Left forelimb (tissue), 1 donor: Measurements from ENCODE around the gene RCL1.

ENCODE experiments used
- DNase-seq: peaks from one replicate; pipeline ENCODE4 v3.0.0-alpha.2; 2018; ENCODE audit warnings: low spot score

Gene RCL1

DNA sequence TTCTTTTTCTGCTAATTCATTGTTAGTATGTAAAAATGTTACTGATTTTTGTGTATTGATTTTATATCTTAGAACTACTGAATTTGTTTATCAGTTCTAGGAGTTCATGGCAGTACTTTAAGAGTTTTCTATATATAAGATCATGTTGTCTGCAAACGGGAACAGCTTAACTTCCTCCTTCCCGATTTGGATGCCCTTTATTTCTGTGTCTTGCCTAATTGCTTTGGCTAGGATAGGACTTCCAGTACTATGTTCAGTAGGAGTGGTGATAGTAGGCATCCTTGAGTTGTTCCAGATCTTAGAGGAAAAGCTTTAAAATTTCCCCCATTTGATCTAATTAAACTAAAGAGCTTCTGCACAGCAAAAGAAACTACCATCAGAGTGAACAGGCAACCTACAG, 20.1 kb downstream of the RCL1 start:
- no peak for DNase-seq

DNA sequence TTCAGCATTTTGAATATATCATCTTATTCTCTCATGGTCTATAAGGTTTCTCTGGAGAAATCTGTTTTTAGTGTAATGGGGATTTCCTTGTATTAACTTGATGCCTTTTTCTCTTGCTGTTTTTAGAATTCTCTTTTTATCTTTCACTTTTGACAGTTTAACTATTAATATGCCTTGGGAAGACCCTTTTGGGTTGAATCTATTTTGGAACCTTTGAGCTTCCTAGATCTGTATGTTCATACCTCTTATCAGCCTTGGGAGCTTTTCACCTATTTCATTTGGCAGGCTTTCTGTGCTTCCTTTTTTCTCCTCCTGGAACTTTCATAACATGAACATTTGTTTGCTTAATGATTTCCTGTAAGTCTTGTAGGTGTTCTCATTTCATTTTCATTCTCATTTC, 22.2 kb downstream of the RCL1 start:
- DNase-seq, result no peak

DNA sequence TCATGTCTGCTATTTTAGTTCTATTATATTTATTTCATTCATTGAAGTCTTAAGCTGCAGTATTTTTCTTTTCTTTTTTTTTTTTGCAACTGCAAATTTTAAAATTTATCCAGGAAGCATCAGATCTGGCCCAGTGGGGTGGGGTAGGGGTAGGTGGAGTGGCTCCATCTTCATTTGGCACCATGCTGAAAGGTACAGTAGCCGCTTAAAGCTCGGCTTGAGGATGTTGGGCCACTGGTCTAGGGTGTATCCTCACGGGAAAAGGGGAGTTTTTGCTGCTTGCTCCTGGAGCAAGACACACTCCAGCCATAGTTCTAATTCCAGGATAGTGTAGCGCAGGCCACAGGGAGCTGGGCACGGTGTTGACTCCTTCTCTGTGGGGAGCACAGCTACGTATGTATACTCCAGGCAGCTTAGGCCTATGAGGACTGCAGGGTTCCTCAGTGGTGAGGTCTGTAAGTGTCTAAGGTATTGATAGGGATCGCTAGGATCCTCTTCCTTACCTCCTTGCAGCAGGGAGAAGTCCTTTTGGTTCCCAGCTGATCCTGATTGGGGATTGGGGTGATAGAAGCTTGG, 22.7 kb downstream of the RCL1 start:
- DNase-seq, result no peak

DNA sequence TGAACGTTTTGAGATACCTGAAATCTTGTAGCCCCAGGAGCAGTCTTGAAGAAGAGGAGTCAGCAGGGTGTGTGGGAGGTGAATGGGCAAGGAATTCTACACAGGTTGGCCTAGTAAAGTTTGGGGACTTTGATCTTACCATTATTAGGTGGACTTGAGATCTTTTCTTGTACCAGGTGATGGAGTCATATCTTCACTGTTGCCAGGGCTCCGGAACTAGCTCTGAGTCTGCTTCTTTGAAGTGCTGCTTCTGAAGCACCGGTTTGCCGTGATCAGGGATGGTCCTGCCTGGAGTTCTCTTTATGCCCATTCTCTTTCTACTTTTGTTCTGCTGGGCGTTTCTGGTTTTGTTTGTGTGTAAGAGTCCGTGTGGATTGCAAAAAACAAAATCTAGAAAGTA, 27.4 kb downstream of the RCL1 start:
- no peak for DNase-seq

DNA sequence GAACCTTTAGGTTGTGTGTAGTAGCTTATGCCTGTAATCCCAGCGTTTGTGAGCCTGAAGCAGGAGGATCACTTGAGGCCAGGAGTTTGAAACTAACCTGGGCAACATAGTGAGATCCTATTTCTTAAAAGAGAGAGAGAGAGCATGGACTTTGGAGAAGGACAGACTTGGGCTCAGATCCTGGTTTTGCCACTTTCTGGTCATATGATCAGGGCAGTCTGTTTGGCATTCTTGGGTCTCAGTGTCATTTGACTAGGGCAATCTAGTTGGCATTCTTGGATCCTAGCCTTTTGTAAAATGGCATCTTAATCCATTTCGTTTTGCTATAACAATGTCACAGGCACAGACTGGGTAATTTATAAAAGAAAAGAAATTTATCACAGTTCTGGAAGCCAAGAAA, 28.4 kb downstream of the RCL1 start:
- no peak for DNase-seq

DNA sequence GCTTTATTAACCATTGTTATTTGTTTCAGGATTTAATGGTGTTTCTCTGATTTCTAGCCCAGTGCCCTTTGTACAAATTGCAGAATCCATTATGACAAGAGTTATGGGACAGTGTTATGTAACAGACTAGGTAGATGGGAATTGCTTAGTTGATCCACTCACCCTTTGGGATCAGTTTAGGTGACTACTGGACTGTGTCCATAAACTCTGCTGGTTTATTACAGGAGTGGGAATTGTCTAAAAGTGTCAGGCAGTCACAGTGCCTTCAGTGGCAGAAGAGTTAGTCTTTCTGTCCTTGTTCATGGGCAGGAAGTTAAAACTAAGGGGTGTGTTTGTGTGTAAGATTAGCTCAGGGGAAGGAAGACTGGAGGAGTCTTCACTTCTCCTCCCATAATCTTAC, 29.3 kb downstream of the RCL1 start:
- DNase-seq, result no peak

DNA sequence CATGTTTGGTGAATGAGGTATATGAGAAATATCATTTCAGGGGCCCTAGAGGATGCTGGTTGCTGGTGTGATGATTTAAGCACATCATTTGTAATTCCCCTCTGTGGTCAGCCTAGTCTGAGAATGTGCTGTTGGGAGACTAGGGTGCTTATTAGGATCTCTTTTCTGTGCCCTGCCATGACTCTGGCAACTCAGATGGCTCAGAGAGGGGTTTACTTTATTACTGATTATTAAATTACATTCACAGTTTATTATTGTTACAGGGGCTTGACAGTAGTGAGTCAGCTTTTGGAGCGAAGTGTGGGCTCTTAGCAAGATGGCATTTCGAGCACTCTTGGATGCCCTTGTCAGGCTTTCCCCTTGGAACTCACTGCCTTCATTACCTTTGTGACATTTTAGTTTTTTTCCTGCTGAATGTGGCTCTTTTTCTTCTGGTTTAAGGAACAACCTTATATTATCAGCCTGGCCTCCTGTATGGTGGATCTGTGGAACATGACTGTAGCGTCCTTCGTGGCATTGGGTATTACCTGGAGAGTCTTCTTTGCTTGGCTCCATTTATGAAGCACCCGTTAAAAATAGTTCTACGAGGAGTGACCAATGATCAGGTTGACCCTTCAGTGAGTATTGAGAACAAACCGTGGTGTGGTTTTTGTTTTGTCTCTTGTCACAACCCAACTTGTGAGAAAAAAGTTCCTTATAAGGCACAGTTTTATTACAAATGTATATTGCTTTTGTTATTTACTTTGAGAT, 33.8 kb downstream of the RCL1 start:
- DNase-seq, result no peak

DNA sequence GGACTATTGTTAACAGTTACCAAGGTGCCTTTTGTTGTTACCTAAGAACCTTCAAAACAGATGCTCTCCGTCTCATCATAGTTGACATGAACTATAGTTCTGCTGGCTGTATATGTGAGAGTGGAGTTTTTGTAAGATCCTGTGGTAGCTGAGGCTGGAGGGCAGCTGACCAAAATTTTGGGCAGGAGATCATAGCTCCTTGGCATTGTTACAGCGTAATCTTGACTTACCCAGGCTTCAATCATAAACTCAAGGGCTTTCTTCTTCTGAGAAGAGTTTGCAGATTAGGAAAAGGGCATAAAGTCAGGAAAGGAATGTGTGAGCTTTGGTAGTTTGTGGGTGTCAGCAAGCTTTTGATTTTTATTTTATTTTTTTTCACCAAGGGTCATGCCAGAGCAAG, 34.5 kb downstream of the RCL1 start:
- no peak for DNase-seq

DNA sequence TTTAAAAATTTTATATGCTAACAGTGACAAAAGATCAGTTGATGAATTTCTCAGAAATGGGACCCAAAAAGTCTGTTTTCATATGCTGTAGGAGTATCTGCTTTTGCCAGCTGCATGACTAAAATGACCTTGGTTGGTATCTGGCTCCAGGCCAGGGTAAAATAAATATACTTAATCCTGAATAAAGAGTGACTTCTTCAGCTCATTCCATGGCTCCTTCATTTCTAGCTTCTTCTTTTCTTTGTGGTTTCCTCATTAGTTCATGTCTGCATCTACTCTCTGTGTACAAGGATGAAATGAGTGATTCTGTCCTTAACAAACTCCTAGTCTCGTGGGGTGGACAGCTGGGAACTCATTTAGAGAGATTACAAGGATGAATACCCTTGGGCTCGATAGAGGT, 36.0 kb downstream of the RCL1 start:
- no peak for DNase-seq

DNA sequence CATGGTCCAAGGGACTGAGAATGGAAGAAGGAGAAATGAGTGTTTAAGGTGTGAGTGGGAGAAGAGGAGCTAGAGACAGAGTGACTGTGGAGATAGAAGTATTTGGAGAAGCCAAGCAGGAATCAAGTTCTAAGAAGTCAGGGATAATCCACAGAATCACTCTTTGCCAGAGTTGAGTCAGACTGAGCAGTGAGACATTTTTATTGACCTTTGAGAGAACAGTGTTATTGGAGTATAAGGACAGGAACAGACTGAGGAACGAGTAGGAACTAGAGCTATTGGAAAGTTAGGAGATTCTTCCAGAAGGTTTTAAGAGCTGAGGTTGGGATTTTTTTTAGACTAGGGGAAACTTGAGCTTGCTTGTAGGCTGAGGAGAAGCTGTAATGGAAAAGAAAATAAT, 37.2 kb downstream of the RCL1 start:
- no peak for DNase-seq

DNA sequence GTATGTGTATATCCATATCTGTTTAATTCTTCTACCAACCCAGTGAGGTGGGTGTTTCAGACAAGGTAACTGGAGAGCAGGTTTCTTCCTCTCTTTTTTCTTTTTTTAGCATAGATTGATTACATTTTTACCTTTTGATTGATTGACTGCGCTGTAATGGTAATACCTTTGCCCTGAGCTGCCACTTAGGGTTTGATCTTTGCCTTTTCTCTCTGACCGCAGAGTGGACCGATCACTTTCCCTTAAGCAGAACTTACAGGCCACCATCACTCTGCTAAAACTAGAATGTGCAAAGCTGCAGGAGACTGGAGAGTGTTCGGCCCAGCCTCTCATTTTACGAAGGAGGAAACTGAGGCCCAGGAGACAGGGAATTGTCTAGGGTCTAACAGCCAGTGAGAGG, 38.0 kb downstream of the RCL1 start:
- DNase-seq, result no peak

DNA sequence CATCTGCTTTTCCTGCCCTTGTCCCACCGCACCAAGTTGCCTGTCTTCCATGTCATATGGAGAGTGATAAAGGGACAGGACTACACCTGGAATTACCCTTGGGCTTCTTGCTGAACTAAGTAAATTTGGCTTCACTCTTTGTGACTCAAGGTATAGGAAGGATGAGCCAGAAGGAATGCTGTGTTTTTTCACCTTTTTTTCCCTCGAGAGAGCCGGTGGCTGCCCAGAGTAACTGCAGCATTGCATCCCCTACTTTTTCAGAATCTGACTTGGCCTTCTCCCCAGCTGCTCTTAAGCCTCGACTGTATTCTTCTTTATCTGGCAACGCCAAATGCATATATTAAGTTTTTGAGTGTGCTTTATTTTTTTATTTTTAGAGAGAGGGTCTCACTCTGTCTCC, 38.4 kb downstream of the RCL1 start:
- no peak for DNase-seq

DNA sequence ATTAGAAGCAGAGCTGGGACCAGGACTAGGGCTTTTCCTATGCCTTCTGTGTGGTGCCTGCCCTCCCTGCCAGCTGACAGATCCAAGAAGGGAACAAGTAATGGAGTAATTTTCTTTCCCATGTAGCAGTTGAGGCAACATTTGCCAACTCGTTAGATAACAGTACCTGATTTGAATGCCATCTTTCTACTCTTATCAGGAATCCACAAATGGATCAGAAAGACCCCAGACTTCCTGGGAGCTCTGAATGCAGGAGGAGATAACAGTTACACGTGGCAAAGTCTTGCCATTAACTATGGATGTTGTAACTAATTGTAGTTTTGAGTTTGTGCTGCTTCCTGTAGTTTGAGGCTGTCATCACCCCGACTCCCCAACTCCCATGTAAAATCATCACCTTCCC, 39.2 kb downstream of the RCL1 start:
- no peak for DNase-seq

DNA sequence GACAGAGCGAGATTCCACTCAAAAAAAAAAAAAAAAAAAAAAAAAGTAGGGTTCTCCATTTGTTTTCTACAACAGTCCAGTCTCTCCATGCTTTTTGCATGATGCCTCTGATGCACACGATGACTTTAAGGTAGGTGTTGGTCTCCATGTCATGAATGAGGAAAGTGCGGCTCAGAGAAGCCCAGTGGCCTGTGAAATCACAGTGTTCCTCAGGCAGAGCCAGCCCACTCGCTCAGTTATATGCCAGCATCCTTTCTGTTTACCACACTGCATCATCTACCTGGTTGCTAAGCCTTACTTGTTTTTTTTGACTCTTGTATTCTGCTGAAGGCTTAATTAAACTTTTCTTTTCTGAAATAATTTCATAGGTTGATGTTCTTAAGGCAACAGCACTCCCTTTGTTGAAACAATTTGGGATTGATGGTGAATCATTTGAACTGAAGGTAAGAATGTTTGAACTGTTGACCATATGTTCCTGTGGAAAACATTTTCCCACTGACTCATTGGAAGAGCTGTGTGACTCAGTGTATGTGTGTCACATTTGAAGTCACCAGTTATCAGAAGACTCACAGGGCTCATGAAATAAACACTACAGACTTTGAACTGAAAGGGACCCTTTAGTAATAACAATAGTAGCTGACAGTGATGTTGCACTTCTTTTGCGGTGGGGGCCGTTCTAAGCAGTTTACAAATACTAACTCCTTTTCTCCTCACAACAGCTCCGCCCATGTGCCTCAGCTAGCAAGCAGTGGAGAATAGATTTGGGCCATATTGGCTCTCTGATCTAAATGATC, 40.2 kb downstream of the RCL1 start:
- no peak for DNase-seq

DNA sequence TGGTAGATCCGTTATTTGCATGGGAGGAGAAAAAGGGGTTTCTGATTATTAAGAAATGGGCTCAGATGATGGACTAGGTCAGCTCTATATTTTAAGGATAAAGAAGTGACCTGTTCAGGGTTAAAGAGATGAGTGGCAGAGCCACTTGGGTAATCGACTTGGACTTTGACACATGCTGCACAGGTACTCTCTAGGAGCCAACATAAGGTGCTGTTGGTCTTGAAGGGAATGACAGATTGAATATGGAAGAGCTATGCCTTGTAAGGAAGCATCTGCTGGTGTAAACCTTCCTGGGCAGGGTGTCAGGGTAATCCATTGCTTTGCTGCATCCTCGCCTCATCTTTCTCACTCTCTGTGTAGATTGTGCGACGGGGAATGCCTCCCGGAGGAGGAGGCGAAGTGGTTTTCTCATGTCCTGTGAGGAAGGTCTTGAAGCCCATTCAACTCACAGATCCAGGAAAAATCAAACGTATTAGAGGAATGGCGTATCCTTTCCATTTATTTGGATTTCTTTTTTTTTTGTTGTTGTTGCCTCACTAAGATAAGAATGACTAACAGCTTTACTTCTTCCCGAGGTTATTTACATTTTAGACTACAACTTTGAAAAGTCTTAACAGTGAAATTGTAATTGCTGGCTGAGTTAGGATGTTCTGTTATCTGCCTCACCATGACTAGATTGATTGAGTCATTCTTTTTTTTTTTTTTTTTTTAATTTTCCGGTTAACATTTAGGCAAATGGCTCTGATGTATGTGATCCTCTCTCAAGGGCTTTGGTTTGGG, 41.2 kb downstream of the RCL1 start:
- no peak for DNase-seq

DNA sequence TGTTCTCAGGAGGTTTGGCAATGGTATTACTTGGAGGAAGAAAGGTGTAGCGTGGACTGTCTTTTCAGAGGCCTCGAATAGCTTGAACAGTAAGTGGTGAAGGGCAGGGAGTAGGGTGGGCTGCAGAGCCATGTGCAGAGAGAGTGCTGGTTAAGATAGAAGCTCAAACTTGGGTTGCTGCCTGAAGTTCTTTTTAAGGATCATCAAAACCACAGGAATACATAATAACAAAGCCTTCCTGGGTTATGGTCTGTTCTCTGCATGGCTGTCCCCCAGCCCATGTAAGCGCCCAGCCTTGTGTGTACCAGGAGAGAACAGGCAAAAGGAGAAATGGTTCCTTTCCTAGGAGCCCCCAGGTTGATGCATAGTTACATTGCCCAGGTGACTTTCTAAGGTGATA, 43.9 kb downstream of the RCL1 start:
- DNase-seq, result no peak

DNA sequence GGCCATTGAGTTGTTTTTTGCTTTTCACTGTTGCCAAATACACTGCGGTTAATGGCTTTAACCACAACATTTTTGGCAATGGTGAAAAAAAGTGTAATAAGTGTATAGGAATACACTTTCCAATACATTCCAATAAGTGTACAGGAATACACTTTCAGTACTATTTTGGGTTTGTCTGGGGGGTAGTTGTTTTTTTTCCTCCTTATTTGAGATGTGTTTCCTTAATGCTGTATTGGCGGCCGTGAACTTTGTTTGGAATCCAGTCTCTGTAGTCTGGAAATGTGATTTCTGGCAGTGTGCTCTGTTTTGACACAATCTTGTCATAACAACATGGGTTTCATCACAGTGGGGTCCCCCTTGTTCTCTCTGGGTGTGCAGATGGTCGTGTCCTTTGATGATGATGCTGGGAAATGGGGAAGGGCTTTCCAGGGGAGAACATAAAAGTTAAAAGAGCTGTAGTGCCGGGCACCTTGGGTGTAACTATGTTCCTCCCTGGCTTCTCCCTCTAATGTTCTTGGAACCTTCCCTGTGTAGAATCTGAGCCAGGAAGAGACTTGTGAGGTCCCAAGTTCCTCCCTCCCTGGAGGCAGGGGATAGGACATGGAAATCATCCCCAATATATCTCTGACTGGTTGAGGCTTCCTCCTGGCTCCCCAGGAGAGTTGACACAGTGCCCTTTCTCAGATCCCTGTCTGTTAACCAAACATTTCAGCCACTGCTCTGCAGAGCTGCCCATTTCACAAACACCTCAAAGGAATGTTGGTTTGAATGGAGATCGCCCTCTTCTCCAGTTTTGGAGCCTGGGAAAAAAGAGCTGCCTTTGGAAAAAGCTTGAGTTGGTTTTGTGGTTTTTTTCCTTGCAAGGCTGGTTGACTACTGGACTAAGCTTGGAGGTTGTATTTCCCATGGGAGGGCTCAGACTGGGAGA, 44.8 kb downstream of the RCL1 start:
- DNase-seq, result no peak

DNA sequence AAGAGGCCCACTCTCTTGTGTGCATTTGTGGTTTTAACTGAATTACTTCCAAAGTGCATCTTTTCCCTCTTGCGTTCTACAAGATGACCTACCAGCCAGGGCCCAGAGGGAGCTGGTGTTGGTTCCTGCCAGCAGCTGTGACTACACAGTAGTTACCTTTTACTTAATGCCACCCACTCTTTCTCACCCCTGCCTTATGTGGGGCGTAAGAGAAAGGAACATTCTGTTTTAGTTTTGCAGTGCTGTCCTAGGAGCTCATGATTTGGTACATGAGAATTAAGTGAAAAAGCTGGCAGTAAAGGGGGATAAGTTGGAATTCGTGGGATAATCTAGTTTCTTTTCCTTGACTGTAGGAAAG, 45.4 kb downstream of the RCL1 start:
- no peak for DNase-seq

DNA sequence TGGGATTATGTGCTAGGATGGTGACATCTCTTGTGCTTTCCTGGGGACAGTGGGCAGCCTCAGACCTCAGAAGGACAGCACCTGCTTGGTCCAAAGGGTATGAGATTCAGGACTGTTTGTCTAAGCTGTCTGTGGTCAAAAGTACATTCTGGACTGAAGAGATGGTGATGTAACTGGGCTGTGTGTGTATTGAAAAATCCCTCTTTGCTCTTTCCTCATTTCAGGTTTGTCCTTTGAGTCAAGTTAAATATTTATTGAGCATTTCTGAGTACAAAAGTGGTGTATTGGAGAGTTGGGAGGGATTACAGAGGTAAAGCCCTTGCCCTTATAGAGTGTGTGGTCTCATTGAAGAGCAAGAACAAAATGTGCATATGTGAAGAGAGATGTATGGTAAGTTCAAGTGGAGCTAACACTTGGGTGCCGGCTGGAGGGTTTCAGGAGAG, 46.7 kb downstream of the RCL1 start:
- no peak for DNase-seq

DNA sequence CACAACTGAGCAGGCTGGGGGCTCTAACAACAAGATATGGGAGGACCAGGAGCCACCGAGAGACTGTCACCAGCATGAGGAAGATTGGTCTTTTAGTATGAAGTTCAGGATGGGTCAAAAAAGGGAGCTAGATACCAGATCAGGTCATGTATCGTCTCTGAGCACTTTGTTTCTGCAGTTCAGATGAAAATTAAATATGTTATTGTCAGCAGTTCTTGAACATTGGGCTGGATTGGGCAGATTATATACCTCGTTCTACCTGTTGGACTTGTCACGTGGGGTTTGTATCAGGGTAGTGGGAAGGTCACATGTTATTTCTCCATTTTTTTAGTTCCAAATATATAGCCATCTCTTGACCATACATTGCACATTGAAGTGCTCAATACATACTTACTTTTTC, 47.3 kb downstream of the RCL1 start:
- DNase-seq, result no peak

DNA sequence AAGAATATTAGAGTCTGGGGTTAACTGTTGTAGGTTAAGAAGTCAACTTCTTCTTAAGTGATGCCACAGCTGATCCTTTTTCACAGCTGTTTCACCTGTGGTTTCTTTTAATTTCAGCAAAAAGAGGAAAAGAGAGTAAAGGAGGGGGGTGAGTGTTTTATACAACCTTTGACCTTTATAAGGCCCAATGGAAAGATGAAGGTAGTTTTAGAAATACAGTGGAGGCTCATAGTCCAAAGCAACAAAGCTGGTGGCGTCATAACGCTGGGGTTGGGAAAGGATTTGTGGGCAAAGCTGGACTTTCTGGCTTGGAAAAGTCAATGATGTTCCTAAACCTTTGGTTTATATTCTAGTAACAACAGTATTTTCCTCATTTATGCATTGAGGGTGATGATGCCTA, 49.5 kb downstream of the RCL1 start:
- no peak for DNase-seq

DNA sequence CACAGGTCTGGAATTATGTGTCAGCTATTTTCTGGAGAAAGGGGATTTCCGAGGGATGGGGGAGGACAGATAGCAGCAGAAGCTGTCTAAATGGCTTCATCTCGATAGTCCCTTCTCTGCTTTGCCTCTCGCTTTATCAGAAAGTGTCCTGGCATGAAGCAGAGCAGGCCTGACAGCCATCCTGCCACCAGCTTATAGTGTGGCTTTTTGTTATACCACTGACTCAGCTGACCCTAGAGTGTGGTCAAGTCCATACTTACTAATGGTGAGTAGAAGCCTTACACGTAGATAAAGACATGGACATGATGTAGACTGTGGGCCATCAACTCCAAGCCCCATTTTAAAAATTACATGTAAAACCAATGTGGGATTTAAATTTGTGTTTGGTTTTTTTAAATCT, 50.0 kb downstream of the RCL1 start:
- no peak for DNase-seq
